Measurements from ENCODE around the gene NPAS1. TPM values are rescaled to one million over a fixed set of nuclear protein-coding genes. Genes with fewer than 3 reads are reported as not detected.

Gene NPAS1
- polyA plus RNA-seq, 1 experiment: 4.6 TPM

GRCh38 chr19:47093841-47094240 lies 74.2 kb downstream of the NPAS1 start:
- TF ChIP-seq, protein P1, sequence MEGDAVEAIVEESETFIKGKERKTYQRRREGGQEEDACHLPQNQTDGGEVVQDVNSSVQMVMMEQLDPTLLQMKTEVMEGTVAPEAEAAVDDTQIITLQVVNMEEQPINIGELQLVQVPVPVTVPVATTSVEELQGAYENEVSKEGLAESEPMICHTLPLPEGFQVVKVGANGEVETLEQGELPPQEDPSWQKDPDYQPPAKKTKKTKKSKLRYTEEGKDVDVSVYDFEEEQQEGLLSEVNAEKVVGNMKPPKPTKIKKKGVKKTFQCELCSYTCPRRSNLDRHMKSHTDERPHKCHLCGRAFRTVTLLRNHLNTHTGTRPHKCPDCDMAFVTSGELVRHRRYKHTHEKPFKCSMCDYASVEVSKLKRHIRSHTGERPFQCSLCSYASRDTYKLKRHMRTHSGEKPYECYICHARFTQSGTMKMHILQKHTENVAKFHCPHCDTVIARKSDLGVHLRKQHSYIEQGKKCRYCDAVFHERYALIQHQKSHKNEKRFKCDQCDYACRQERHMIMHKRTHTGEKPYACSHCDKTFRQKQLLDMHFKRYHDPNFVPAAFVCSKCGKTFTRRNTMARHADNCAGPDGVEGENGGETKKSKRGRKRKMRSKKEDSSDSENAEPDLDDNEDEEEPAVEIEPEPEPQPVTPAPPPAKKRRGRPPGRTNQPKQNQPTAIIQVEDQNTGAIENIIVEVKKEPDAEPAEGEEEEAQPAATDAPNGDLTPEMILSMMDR (IDR thresholded peaks at IDR 0.05; ENCODE audit: insufficient read depth, low read depth, low read length): no peak
- Histone ChIP-seq H3K27me3 (ENCODE audit: control insufficient read depth, insufficient read depth, low read length) (no peaks in the 10 kb centered on the region), H3K4me3 (ENCODE audit: low read depth, low read length) (no peak overlapping the region), H3K36me3 (ENCODE audit: control insufficient read depth, insufficient read depth, low read length) (peaks cover 16% of the 10 kb centered on the region)
- CTCF ChIA-PET: no interaction called here
- POLR2A ChIA-PET: no interaction called here
- DNase-seq (ENCODE audit: low read depth): no peak

GRCh38 chr19:47094557-47095475 lies 75.2 kb downstream of the NPAS1 start:
- no peak for DNase-seq (ENCODE audit: low read depth)
- ChIA-PET POLR2A (interaction anchor here (0.7 kb wide), 1 partner anchor 19 kb away, joined by 4 read pairs; the partner anchor contains the start of gene ZC3H4), CTCF (interaction anchor here (0.9 kb wide), 1 partner anchor 20 kb away, joined by 3 read pairs; no protein-coding TSS in a partner anchor)
- Histone ChIP-seq H3K27me3 (ENCODE audit: control insufficient read depth, insufficient read depth, low read length) (no peaks in the 10 kb centered on the region), H3K36me3 (ENCODE audit: control insufficient read depth, insufficient read depth, low read length) (peaks cover 11% of the 10 kb centered on the region), H3K4me3 (ENCODE audit: low read depth, low read length) (no peak overlapping the region)
- TF ChIP-seq, protein P1 (IDR thresholded peaks at IDR 0.05; ENCODE audit: insufficient read depth, low read depth, low read length): no peak

Other genes starting within 250 kb of the NPAS1 start
- 409 and 506 TPM in 2 replicates for gene SLC1A5, start 231.2 kb upstream of the NPAS1 start, polyA plus RNA-seq (2011; rRNA removed)
- 181 and 244 TPM in 2 replicates for gene AP2S1, start 169.0 kb upstream of the NPAS1 start, polyA plus RNA-seq (2011; rRNA removed)
- 30.1 and 36.8 TPM in 2 replicates for gene ARHGAP35, start 158.8 kb upstream of the NPAS1 start, polyA plus RNA-seq (2011; rRNA removed)
- 11.8 and 11.9 TPM in 2 replicates for gene TMEM160, start 28.8 kb downstream of the NPAS1 start, polyA plus RNA-seq (2011; rRNA removed)
- gene ZC3H4, start 93.9 kb downstream of the NPAS1 start, polyA plus RNA-seq (2011; rRNA removed): 3.3 and 4.3 TPM in 2 replicates
- 138 and 156 TPM in 2 replicates for gene SAE1, start 111.0 kb downstream of the NPAS1 start, polyA plus RNA-seq (2011; rRNA removed)
- 5.2 and 5.7 TPM in 2 replicates for gene BBC3, start 211.4 kb downstream of the NPAS1 start, polyA plus RNA-seq (2011; rRNA removed)
- gene CCDC9, start 236.7 kb downstream of the NPAS1 start, polyA plus RNA-seq (2011; rRNA removed): 4.1 and 5.5 TPM in 2 replicates